Measurements from ENCODE around the gene RNF212.

GRCh38 chr4:1036095-1036494 is 77.3 kb downstream of the RNF212 start:
- TF ChIP-seq POLR2A (IDR thresholded peaks at IDR 0.05) (no peak), CTCF (IDR thresholded peaks at IDR 0.05) (no peak)

Measured in thyroid gland (tissue), 4 donors.